HG02759 (cell line): Measurements from ENCODE around the gene FUT7.

Experiments used
- ATAC-seq: cut with Tn5 transposase; IDR thresholded peaks from one replicate; pipeline ENCODE4 v1.9.1; 2021; ENCODE audit warnings: mild to moderate bottlenecking, moderate library complexity; ENCODE audit not compliant: unreplicated experiment

Gene FUT7

GRCh38 chr9:137031904-137032640 lies at the start of gene FUT7:
Gene FUT7, minus strand, starts transcription at chr9:137032088. Its CDS starts 97 bp downstream, at chr9:137031991.
- ATAC-seq, result no peak

DNA sequence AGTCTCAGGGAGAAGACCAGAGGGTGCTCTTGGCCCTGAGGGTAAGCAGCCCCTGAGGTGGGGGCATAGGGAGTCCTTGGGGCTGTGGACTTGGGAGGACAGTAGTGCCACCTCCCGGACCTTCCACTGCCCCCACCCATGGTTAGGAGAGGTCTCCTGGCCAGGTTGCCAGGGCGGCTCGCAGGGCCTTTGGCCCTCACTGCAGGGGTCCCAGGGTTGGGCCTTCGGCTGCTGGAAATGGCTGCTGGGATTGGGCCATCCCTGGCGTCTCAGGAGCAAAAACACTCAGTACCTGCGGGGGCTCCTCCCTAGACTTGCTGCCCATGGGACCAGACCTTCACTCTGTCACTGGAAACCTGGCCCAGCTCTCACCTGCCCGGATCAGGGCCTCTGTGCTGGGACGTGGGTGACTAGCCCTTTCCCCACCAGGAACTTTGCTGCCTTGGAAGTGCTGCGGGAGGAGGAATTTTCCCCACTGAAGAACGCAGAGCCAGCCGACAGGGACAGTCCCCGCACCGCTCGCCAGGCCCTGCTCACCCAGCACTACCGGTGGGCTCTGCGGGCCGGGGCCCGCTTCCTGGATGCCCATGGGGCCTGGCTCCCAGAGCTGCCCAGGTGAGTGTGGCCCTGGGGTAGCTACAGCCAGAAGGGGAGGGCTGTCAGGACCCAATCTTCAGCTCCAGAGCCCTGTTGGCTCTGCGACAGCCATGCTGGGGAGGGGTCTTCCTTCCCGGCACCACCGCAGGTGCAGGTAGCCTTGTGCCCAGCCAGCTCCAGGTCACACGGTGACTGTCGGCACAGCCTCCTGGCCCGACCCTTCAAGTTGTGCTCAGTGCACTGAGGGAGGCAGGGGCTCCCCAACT lies 48.6 kb upstream of the FUT7 start:
- no peak for ATAC-seq

DNA sequence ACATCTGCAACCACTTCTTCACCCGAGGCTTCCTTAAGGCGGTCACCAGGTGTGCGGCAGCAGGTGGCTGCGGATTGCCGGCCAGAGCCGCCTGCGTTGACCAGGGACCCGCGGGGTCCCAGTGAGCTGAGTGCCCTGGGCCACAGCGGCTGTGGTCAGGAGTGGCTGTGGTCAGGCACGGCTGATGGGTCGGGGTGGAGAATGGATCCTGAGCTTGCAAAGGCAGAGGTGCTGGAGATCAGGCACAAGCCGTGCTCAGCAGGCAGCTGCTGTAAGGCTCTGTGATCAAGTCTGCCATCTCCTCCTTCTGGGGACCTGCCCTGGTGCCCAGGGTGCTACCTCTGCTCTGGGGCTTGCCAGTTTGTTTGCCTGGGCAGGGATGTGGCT lies 47.5 kb upstream of the FUT7 start:
- no peak for ATAC-seq

GRCh38 chr9:137078701-137079400 lies 47.0 kb upstream of the FUT7 start:
- no peak for ATAC-seq

DNA sequence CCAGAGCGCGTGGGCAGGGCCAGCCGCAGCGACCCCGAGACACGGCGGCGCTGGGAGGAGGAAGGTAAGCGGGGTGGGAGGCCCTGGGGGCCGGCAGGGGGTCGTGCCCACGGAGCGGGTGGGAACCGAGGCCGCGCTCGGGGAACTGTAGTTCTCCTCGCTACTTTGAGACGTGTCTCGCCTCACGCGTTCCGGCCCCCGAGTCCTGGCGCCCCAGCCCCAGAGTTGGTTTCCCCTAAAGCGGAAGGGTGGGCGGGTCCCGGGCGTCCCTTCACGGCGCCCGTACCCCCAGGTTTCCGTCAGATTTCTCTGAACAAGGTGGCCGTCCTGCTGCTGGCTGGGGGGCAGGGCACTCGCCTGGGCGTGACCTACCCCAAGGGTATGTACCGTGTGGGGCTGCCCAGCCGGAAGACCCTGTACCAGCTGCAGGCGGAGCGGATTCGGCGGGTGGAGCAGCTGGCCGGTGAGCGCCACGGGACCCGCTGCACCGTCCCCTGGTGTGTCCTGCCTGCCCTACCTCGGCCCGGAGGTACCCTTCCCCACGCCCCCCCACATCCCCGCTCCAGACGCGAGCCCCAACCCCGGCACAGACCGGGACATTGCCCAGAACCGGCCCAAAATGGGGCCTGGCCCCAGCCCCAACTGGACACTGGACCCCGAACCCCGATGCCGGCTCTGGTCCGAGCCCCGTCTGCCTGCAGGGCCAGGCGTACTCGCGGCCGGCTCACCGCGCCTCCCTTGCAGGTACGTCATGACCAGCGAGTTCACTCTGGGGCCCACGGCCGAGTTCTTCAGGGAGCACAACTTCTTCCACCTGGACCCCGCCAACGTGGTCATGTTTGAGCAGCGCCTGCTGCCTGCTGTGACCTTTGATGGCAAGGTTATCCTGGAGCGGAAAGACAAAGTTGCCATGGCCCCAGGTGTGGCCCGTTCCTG lies 46.1 kb upstream of the FUT7 start:
- peak; percentile 35 for ATAC-seq

- ATAC-seq, result peak; percentile 65
Measured at GRCh38 chr9:137077010-137077747, 45.3 kb upstream of the FUT7 start, which contains the start of gene UAP1L1. Gene UAP1L1, plus strand, starts transcription at chr9:137077517. Its CDS starts 16 bp downstream, at chr9:137077533.

GRCh38 chr9:137076636-137077009 lies 44.7 kb upstream of the FUT7 start:
- no peak for ATAC-seq

GRCh38 chr9:137075275-137075775 lies 43.4 kb upstream of the FUT7 start:
- ATAC-seq, result no peak

DNA sequence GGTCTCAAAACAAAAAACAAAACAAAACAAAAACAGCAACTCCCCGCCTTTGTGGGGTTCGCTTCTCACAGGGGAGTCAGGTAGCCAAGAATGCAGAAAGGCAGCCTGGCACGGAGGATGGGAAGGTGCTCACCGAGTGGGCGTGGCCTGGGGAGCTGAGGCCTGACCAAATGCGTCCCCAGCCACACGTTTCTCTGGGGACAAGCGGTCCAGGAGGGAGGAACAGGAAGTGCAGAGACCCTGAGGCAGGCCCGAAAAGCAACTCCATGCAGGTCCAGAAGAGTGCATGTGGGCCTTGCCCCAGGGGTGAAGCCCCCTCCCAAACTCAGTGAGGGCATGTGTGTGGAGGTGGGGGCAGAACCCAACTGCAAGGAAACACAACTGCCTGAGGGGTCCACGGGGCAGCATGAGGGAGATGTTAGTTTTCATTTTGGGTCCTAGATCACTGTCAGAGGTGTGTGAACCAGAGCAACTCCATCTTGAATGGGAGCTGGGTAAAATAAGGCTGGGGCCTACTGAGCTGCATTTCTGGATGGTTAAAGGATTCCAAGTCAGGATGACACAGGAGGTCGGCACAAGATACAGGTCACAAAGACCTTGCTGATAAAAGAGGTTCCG lies 42.9 kb upstream of the FUT7 start:
- ATAC-seq, result no peak

DNA sequence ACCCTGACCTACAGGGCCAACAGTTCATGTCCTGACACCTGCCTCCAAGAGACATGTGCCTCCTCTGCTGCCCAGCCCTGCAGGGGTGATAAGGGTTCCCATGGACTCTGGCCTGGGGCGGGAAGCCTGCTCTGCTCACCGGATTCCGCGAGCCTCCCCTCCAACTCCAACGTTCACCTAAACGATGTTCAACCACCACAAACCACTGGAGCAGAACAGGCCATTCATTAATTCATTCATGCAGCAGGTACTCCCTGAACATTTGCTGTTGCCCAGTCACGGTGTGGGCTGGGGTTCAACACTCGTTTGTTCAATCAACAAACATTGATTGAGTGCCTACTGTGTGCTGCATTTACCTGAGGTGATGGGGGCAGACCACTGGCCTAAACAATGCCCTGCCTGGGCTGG lies 42.1 kb upstream of the FUT7 start:
- ATAC-seq, result no peak

DNA sequence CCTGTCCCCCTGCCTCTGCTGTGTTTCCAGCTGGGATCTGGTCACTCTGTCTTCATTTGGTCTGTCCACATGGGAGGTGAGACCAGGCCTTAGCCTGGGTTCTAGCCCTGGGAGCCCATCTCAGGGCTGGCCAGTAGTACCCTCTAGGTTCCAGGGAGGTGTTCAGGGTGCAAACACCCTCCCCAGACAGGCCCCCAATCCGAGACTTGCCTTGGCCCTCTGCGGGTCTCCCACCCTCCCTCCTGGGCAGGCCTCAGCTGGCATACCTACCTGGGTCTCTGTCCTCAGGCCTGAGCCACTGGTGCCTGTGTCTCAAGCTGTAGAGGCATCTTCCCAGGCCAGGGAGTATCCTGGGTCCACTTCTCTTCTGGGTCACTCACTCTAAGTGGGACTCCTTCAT lies 39.4 kb upstream of the FUT7 start:
- ATAC-seq, result no peak

DNA sequence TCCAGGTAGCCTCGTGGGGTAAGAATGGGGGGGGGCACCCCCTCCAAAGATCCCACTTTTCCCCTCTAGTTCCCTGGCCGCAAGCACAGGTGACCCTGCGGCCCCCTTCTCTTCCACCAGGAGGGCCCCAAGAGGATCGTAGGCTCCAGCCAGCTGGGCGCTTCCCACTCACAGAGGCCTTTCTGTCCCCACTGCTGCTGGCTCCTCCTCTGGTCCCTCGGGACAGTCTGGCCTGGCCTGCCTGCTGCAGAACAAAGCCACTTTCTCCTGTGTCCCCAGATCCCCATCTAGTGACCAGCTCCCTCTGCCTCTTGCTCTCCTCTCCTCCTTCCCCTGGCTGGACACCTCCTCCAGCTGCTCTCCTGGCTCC lies 39.0 kb upstream of the FUT7 start:
- peak; percentile 20 for ATAC-seq

DNA sequence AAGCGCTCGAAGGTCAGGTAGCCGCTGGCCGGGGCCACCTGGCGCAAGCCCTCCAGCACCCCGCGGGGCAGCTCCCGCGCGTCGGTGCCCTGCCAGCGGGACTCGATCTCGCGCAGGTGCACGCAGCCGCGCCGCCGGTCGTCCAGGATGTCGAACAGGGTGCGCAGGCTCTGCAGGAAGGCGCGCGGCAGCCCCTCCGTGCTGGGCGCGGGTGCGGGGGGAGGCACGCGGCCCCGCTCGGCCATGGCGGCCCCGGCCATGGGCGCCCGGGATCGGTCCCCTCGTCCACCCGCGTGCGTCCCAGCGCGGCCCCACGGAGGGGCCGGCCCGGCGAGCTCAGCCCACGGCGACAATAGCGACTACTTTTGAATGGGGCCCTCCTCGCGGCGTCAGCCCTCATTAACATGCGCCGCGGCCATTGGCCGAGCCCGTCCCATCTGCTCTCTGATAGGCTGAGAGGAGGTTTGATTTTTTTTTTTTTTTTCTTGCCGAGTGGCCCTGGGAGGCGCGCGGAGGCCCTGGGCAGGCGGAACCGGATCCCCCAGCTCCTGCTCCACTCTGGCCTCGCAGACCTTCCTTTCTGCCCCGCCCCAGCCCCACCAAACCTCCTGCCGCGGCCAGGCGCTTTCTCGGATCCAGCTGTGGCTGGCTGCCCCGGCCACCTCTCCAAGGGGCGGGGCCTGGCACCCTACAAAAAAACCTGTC lies 38.5 kb upstream of the FUT7 start, which contains the start of gene SAPCD2:
SAPCD2 (minus strand) TSS at position 357 of the 705 bp plus-strand sequence; CDS start at position 260, 97 bp downstream.
- ATAC-seq, result peak; percentile 80

DNA sequence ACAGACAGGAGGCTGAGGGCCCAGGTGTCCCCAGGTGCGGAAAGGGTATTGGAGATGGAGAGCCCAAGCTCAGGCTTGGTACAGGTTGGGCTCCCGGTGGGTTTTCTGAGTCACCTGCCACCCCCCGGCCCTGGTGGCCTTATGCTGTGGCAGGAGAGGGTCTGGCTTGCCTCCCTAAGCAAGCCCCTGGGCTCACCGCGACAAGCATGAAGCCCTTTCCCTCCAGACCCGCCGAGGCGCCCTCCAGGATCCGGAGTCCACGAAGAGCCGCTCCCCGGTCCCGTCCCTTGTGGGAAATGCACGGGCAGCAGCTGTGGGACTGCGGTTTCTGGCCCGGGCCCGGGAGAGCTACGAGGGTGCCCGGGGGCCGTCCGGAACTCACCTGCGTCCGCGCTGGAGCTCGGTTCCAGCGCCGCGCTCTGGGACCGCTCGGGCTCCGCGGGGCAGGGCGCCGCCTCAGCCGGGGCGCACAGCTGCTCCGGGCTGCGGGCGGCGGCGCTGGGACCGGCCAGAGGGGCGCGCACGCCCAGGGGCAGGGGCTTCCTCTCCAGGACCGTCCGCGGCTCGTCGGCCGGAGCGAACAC lies 37.7 kb upstream of the FUT7 start:
- peak; percentile 16 for ATAC-seq

GRCh38 chr9:137068539-137069507 lies 36.9 kb upstream of the FUT7 start:
- no peak for ATAC-seq

- peak; percentile 37 for ATAC-seq
Measured at GRCh38 chr9:137067860-137068538, 36.1 kb upstream of the FUT7 start.
